Sigmoid colon (tissue), 3 donors: ENCODE measurements around the gene CRB2.

Experiments
- CTCF ChIP-seq, 4 experiments: fragments of 450-650 bp in 3 of 4; fragments of 200-600 bp in 1 of 4; IDR thresholded peaks; one replicate each; pipeline ENCODE4 v1.5.1; 2016 to 2019; ENCODE audit warnings: antibody characterized with exemption in 4 of 4, mild to moderate bottlenecking in 3 of 4, moderate library complexity in 2 of 4
- POLR2A ChIP-seq, 2 donors: fragments of 450-650 bp; IDR thresholded peaks; one replicate each; pipeline ENCODE4 v1.6.1; 2016; ENCODE audit warnings: antibody characterized with exemption in 2 of 2, mild to moderate bottlenecking in 2 of 2, moderate library complexity in 2 of 2

DNA sequence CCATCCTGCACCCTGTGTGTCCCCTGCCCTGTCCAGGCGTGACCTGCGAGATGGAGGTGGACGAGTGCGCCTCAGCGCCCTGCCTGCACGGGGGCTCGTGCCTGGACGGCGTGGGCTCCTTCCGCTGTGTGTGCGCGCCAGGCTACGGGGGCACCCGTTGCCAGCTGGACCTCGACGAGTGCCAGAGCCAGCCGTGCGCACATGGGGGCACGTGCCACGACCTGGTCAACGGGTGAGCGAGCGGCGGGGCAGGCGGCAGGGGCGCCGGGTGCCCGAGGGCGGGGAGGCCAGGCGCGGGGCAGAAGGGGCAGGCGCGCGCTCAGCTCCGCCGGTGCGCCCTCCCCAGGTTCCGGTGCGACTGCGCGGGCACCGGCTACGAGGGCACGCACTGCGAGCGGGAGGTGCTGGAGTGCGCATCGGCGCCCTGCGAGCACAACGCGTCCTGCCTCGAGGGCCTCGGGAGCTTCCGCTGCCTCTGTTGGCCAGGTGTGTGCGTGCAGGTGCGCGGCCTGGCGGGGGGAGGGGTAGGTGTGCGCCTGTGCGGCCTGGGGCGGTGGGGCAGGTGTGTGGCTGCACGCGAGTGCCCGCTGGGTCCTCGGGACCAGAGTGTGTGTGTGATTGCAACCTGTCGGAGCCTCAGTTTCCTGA is 10.0 kb downstream of the CRB2 start:
- TF ChIP-seq POLR2A (IDR thresholded peaks at IDR 0.05), result no peak
- TF ChIP-seq CTCF (IDR thresholded peaks at IDR 0.05), result no peak
